Islet precursor cell (in vitro differentiated cells): ENCODE data around the gene NKAPL.

Experiments
- DNase-seq: peaks from one replicate; pipeline ENCODE4 v3.0.0-alpha.2; 2018

Gene NKAPL

DNA sequence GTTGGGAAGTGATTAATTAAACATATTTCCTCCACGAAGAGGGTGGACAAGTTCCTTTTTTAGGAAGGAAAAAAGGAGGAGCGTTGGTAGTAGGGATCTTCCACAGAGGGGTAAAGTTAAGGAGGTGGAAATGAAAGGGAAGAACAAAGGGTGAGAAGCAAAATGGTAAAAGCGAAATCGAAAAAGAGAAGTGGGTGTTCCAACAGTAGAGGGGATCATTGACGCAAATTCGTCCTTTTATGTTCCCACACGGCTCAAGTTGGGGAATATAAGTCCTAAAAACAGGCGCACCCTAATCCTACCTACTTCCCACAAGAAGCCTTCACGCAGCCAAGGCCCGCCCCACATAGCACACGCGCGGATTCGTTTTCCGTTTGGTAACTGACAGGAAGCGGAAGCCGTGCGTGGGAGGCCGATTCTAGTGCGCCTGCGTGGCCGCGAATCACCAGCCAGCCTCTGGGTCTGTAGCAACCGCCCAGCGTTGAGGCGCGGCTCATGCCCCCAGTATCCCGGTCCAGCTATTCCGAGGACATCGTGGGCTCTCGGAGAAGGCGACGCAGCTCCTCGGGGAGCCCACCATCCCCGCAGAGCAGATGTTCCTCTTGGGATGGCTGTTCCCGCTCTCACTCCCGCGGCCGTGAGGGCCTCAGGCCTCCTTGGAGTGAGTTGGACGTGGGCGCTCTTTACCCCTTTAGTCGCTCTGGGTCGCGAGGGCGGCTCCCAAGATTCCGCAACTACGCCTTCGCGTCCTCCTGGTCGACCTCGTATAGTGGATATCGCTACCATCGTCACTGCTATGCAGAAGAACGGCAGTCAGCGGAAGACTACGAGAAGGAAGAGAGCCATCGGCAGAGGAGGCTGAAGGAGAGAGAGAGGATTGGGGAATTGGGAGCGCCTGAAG lies at the start of gene NKAPL:
NKAPL (plus strand) TSS at position 421 of the 901 bp plus-strand sequence; CDS start at position 496, 75 bp downstream.
- DNase-seq = no peak

DNA sequence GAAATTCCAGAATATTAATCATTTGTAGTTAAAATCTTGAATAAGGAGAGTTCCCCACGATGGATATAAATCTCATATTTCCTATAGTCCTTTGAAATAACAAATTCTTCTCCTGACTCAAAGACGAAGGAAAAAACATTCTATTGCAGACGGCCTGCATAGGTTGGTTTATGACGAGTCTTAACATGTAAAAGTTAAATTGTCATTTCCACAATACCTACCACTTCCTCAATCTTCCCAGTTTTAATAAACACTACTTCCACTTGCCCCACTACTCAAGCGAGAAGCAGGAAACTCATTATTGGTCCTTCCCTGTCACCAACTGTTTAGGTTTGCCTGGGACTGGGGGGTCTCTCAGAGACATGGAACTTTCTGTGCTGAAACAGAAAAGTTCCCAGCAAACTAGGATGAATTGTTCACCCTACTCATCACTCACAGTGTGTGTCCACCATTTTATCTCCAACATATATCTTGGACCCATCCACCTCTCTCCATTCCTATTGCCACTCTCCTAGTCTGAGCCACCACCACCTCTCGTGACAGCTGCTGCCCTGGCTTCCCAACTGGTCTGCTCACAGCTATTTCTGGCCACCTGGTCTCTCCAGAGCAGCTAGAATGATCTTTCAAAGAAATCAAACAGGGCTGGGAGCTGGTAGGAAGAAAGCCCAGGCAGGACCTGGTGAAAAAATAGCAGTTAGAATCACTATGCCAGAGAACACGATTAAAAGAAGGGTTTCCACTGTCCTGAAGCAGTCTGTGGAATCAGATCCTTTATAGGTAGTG lies 49.2 kb upstream of the NKAPL start:
- DNase-seq = no peak

DNA sequence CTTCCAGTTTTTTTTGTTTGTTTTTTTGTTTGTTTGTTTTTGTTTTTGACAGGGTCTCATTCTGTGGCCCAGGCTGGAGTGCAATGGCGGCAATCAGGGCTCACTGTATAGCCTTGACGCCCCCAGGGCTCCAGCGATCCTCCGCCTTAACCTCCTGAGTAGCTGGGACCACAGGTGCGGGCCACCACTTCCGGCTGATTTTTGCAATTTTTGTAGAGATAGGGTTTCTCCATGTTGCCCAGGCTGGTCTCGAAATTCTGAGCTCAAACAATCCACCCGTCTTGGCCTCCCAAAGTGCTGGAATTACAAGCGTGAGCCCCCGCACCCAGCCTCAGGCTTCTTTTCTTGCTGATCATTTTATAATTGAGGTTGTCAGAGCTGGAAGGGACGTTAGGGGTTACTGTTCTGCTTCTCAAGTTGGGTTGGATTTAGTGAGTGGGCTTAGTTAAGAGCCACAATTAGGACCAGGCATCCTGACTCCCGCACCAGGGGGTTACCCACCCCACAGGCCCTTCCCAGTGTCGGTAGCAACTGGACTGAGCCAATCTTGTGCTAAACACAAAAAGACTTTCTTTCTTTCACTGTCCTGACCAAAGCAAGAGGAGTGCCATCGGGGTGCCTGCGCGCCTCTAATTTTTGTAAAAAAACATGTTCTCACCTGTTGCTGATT lies 47.1 kb upstream of the NKAPL start:
- no peak for DNase-seq

DNA sequence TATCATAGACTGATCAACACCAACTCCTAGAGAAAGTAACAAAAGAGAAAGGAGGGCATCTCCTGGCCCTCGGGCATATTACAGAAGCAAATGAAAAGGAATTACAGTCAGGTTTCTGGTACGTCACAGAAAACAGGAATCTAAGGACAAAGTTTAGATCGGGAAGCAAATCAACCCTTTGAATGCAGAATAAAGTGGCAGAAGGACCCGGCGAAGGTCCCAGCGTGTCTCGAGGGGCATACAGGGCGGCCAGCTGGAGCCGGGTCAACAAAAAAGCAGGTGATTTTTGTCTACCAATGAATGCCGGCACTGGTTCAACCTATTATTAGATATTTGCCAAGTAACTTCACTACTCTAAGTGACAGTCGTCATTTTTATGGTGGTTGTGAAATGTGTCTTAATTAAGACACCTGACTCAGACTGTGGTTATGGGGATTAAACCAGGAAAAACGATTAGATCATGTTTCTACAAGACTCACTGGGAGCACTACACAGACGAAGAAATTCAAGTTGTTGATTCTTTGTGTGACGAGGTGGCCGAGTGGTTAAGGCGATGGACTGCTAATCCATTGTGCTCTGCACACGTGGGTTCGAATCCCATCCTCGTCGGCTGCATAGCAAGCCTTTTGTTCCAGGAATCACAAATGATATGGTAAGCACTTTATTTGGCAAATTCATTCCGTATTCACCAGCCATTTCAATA lies 46.4 kb upstream of the NKAPL start:
- DNase-seq = peak; percentile 87

DNA sequence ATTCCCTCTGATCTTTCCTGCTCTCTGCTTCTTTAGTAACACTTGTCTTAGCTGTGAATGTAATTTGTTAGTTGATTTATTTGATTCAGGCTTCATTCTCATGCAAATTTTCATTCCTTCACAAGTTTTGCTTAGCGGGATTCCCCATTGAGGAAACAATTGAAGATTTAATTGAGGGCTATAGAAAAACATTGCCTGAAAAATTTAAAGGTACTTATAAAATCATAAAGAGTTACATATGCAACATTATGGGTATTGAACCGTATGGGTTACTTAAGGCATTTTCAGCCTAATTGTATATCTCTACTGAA lies 45.9 kb upstream of the NKAPL start:
- DNase-seq = no peak

DNA sequence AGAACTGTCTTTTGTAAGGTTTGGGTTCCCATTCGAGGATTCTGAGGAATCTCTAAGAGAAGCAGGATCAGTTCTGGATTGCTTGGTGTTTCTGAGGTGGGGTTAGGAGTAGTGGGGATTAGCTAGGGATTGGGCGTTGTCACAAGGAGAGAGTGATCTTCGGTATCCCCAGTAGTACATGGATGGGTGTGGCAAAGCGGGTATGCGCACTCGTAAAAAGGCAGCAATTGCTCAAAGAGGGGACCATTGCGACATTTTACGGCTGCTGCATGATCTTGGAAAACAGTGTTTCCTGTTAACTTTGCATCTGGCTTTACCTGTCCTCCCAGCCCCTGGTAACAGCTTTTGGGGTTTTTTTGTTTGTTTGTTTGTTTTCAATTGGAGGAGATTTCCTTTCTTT lies 43.7 kb upstream of the NKAPL start:
- DNase-seq = no peak

DNA sequence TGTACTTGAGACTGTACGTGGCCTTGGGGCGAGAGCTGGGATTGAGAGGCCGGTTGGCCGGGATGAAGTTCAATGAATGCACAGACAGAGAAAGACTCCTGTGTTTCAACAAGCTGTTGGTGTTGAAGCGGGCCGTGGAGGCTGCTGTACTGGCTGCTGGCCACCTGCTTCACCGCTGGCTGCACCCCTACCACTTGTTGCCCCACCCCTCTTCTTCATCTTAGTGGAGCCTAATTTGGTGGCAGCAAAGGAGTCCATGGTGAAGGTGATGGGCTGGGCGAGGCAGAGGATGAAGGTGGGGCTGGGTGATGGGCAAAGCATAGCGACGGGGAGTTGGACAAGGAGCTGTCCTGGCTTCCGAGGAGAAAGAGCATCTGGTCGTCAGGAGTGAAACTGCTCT lies 41.2 kb upstream of the NKAPL start:
- no peak for DNase-seq

DNA sequence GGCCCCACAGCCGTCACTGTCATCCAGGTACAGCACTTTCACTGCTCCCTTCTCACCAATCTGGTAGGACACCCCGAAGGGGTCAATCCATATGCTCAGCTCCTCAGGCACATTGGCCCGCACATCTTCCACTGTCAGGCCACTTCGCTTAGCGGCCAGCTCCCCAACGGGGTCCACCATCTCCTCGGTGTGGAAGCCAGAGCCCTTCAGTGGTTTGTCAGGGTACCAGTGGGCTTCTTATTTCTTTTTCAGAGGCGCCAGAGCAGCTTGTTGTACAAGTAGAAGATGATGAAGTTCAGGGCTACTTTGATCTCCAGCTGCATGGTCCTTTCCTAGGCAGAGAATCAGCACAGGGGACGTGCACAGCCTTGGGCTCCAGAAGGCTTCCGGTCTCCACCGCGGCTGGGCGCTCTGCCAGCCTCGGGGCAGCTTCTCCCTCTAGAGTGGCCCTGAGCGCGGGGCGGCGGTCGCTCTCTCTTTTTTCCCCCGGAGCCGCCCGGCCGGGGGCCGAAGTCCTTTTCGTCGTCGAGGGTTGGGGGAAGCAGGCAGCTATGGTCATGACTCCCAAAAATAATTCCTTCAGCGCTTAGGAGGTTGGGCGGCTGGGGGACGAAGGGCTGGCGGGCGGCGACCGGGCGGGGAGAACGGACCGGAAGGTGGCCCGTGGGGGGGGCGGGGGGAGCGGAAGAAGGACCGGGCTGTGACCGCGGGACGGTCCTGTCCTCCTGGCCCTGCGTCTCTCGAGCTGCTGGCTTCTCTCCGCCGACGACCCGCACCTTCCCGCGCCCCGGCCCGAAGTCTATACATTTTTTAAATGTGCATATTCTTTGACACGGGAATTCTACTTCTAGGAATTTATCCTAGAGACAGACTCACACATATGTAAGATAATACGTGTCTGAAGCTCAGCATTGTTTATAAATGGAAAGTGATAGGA lies 40.5 kb upstream of the NKAPL start:
- peak; percentile 72 for DNase-seq

DNA sequence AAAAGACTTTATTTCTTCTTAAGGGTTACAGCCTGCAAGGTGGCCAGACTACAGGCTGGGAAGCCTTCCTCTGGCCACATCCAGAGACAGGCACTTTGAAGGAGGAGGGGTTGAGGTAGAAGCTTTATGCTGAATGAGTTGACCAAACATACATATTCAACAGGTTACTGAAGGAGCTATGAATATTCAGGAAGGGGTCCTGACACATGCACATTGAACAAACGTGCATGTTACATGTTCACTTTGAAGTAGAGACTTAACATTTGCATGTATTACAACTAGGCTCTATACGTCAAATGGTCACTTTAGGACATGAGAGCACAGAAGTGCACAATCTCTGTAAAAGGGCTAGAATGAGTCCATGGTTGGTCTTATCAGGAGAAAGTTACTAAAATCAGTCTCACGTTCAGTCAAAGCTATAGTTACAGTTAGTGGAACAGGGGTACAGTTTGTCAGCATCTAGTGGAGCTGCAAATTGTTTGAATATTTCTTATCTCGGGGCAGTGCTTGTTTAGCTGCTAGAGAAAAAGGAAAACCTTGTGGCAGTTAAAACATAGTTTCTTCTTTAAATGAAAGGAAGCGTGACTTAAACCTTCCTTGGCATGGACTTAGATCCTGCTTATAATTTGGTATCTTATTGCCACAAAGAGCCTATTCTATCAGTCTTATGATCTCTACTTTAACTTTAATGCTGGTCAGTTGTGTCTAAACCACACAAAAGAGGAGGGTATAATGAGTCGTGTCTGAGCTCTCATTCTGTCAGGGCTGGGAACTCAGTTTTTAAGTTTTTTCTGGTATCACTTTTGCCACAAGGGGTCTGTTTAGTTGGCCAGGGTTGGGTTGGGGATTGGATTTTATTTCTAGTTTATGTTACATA lies 38.6 kb upstream of the NKAPL start:
- no peak for DNase-seq

DNA sequence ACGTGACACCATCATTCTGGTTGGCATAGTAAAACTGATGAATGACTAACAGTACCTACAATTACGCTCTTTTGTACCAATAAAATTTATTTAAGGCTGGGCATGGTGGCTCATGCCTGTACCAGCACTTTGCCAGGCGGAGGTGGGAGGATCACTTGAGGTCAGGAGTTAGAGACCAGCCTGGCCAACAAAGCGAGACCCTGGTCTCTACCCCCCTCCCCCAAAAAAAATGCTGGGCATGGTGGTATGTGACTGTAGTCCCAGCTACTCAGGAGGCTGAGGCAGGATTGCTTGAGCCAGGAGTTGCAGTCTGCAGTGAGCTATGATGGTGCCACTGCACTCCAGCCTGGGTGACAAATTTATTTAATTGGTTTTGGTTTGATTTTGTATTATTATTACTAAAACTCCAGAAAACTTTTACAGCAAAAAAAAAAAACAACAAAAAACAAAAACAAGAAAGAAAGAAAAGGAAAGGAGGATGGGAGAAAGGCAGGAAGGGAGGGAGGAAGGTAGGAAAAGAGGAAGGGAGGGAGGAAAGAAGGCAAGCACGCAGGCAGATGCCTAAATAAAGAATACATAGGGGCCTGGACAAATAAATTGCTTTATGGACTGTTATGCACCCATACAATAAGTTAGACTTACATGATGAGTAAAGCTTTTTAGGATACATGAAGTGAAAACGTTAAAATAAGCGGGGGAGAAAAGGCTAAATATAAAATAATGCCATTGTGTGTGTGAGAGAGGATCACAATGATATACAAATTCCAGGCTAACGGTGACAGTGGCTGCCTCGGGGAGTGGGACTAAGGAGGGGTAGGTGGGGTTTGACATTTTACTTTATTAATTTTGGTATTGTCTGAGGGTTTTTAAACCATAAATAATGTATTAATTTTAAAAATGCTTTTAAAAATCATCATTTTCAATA lies 34.7 kb upstream of the NKAPL start:
- no peak for DNase-seq

DNA sequence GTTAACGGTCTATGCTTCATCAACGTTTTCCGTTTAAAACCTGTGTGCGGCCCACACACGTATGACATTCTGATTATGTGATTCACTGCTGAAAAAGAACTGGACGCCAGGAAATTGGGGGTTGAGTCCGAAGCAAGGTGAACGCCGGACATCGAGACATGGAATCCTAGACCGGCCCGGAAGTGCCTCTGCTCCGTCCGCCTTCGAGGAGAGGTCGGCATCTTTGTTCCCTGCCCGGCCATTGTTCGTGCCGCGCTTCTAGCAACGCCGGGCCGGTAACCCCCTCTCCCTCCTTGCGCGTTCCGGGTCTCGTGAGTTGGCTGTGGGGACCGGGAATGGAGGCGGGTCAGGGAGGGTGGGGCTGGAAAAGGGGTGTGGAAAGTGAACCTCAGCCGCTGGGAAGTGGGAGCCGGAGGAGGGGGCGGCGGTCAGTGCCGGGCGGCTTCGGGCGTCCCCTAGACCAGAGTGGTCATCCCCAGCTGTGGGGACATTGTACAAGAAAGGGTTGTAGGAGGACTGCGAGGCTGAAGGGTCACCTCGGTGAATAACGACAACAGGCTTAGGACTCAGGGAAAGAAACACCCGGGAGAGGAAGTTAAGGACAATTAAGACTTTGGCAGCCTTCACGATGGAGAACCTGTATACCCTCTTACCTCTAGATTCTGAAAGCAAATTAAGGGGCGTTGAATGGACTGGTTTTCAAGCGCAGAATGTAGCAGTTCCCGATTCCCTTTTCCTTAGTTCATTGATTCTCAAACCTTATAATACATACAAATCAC lies 33.9 kb upstream of the NKAPL start, which contains the start of gene ZSCAN9:
ZSCAN9 (plus strand) TSS at position 220 of the 779 bp plus-strand sequence. CDS start 1,810 bp downstream, outside the sequence.
- DNase-seq = peak; percentile 92

DNA sequence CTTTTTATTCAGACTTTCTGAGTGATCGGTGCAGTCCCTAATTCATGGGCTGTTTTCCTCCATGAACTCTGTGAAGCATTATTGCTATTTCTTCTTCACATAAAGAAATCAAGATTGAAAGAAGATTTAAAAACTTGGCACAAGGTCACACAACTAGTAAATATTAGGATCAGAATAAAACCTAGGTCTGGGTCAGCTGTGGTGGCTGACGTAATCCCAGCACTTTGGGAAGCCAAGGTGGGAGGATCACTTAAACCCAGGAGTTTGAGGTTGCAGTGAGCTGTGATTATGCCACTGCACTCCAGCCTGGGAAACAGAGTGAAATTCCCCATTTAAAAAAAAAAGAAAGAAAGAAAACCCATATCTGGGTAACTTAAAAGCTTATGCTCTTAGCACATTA lies 32.6 kb upstream of the NKAPL start:
- DNase-seq = no peak

DNA sequence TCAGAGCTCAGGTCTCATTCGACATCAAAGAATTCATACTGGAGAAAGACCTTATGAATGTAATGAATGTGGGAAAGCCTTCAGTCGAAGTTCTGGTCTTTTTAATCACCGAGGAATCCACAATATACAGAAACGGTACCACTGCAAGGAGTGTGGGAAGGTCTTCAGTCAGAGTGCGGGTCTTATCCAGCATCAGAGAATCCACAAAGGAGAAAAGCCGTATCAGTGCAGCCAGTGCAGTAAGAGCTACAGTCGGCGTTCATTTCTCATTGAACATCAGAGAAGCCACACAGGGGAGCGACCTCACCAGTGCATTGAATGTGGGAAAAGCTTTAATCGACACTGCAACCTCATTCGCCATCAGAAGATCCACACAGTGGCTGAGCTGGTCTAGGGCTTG lies 26.3 kb upstream of the NKAPL start:
- DNase-seq = no peak

DNA sequence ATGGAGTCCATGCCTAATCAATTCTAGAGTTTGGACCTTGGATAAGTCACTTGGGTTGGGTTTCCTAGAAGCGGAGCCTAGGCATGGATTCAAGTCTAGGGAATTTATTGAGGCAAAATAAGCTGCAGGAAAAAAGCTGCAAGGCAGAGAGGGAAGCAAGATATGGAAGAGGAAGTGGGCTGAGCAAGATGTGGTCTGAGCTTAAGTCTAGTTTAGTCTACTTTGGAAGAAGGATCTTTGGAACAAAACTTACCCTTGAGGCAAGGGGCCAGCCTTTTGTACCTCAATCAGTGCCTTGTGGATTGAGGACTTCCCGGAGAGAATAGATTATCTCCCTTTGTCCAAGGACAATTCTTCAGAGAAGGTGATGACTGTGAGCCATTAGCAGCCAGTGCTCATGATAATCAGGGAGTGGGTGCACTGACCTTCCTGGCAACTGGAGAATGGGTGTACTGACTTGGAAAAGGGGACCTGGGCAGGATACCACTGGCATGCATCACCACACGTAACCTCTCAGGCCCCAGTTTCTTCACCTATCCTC lies 23.1 kb upstream of the NKAPL start:
- DNase-seq = no peak

DNA sequence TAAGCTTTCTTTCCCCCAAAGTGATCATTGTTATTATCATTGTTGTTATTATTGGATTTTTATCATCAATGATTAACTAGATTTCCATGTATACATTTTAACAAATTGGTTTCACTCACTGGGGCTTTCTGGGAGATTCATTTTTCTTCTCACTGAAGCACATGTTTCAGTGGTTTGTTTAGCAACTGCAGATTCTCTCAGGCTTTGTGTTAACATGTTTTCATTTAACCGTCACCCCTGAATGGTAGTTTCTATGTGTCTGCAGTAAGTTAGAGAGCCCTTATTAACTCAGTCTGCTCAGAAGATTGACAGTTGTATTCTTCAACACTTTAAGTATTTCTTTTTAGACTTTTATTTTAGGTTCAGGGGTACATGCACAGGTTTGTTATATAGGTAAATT lies 19.5 kb upstream of the NKAPL start:
- DNase-seq = no peak

DNA sequence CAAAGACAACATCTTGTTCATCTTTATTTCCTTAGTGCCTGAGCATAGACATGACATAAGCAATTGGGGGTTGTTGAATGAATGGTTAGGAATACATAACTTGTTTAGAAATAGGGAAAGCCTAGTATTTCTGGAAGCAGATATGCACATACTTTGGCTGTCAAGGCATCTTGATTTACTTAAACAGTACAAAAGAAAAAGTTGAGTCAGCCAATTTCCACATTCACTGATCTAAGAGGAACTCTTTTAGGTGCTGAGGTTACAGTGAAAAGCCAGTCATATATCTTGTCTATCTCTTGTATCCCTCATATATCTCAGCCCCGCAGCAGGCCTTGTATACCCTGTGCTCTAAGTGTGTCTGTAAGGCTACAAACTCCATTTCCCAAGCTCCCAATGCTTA lies 18.6 kb upstream of the NKAPL start:
- no peak for DNase-seq

DNA sequence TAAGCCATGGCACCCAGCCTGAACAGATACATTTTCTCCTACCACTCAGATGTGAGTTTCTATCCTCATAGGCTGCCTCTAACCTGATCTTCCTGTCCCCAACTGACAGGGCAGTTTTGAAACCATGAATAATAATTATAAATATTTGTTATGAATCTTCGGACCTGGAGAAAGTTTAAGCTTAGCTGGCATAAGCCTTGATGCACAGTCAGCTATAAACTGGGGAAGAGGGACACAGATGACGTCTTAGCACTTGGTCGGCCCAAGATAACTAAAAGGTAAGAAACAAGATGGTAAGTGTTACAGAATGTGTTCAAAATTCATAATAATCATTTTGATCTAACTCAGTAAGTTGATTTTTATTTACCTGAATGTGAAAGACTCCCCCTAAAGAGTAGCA lies 15.2 kb upstream of the NKAPL start:
- no peak for DNase-seq

DNA sequence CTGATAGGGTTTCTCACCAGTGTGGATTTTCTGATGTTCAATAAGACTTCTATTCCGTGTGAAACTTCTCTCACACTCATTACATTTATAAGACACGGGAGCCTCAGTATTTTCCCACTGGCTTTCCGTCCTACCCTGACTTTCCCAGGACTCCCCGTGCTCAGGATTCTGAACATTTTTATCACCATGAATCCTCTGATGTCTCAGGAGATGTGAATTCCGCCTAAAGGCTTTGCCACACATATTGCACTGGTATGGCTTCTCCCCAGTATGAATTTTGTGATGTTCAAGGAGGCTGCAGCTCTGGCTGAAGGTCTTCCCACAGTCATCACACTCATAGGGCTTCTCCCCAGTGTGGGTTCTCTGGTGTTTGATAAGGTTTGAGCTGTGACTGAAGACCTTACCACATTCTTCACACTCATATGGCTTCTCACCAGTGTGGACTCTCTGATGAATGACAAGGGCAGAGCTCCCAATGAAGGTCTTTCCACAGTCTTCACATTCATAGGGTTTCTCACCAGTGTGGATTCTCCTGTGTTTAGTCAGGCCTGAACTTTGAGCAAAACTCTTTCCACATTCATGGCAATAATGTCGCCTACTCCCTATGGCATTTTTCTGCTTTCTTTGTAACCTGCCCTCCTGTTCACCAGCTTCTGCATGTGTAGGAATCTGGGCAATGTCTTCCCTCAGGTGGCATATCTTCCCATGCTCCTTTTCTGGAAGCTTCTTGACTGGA lies 13.7 kb upstream of the NKAPL start:
- no peak for DNase-seq
